ELF-1 (cell line): Measurements from ENCODE around the gene AHSA1.
A peak's percentile ranks its signal among the peaks of the same experiment; 100 is the strongest.

Experiments used
- DNase-seq: peaks from one replicate; pipeline ENCODE4 v3.0.0-alpha.2; 2016; ENCODE audit warnings: low read depth, low spot score

Gene AHSA1

GRCh38 chr14:77473921-77474320 lies 16.0 kb downstream of the AHSA1 start:
- no peak for DNase-seq

DNA sequence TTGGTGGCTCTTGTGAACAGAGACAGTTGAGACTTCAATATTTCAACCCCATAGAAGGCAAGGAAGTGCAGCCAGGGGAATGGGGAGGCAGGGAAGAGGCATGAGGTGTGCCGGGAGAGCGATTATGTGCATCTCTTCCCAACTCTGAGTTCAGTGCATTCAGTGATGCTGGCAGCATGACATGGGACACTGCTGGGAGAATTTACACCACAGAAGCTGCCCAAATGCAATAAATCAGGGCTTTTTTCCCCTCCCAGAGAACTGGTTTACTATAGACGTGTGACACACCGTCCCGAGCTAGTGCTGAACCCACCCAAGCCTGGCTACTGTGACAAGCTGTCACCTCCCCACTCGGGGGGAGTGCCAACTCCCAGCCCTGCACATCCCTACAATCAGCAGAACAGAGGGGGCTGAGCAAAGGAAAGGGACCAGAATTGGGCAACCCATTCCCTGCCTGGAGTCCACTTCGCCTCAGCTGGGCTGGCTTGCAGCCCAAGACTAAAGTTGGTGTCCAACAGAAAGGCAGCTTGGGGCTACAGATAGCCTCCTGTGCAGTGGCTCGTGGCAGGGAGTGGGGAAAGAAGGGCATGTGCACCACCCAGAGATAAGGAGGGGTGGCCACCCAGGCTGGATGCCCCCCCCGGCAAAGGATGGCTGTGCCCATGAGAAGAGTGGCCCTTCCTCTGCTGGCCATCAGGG lies 16.7 kb downstream of the AHSA1 start:
- DNase-seq: no peak

DNA sequence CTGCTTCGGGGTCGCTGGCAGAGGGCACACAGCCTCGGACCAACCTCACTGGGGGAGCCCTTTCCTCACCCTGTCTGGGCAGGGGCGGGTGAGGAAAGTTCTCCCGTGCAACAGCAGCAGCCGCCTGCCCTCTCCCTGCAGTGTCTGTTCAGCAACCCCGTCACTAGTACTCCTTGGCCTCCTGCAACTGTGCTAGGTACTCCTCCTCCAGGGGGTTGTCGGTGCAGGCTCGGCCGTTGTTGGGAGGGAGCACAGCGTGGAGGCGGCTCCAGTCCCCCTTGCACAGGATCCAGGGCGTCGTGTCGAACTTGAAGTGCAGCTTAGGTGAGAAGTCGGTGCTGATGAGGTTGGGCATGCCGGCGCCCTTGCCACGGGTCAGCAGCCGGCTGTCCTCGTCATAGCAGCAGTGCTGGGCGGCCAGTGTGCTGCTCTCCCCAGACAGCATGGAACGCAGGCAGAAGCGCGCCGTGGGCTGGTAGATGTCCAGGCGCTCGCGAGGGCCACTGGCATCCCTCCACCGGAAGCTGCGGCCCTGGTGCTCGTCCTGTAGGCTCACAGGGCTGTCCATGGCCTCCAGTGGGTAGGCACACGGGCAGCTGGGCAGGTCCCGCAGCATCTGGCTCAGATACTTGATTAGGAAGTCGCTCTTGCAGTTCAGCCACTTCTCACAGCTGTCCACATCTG lies 17.7 kb downstream of the AHSA1 start:
- no peak for DNase-seq

DNA sequence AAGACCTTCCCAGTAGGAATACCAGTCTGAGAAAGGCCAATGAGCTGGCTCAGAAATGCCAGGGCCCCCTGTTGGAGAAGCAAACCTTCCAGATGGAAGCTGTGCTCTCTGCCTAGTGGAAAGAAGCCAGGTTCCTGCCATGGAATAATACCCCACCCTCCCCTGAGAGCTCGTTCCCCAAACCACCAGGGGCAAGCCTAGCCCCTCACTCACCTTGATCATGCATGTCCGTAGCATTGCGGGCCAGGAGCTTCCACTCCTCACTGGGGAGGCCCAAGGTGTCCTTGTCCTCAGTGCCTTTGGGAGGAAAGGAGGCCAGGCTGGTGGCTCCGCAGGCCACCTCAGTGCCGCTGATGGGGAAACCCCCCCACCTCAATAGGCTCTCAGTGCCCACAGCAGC lies 20.1 kb downstream of the AHSA1 start:
- no peak for DNase-seq

DNA sequence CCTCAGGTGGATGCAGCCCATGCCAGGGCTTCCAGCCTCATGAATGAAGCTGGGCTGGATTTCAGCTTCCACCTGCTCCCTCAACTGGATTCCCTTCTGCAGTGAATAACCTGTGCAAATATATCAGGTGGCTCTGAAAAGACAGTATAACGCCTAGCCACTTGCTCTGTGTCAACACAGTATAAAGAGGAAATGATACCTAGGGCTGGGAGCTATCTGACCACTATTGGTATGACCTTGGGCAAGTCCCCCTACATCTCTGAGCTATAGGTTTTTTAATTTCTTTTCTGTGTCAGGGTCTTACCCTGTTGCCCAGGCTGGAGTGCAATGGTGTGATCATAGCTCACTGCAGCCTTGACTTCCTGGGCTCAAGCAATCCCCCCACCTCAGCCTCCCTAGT lies 20.9 kb downstream of the AHSA1 start:
- DNase-seq: no peak

- DNase-seq: peak; percentile 15
Observed at GRCh38 chr14:77482422-77482821, 24.5 kb downstream of the AHSA1 start.

DNA sequence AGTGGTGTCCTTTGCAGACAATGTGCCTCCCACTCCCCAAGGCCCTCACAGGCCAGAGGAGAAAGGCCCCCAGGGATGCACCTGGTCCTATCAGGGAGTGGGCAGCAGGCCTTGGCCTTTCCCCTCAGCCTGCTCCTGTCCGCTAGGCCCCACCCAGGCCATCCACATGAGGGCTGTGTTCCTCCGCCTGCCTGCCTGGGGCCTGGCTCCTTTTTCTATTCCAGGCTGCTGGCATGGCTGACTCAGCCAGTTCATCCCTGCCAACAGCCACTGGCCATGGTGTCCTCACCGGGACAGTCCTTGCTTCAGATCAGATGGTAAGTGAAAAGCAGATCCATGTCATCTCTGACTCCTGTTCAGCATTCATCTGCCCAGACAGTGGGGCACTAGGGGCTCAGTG lies 27.4 kb downstream of the AHSA1 start:
- no peak for DNase-seq

- DNase-seq: no peak
Observed at GRCh38 chr14:77485901-77486678, 28.2 kb downstream of the AHSA1 start.

- no peak for DNase-seq
Observed at GRCh38 chr14:77488558-77488957, 30.7 kb downstream of the AHSA1 start.

- DNase-seq: peak; percentile 66
Observed at GRCh38 chr14:77489041-77489440, 31.1 kb downstream of the AHSA1 start.

DNA sequence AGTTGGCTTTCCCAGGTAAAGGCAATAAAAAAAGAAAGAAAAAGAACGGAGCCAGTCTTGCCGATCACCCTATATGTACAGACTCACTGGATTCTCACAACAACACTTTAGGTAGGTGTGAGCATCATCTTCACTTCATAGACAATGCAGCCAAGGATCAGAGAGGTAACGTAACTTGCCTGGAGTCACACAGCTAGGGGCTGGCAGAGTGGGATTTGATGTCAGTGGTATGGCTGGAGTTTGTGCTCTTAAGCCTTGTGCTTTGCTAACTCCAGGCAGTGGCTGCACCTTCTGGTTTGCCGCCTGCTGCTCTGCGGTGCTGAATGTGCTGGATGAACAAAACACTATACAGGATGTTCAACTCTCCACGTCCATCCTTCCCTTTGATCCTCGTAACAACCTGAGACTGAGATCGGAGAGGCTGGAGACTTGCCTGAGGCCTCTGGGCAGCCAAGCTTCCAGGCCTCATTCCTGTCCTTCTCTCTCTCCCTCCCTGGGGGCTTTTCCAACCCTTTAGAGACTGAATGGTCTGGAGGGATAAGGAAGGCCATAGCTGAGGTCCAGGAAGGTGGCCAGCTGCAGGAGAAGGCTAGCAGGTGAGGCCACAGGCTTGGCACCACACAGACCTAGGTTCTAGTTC lies 32.6 kb downstream of the AHSA1 start:
- DNase-seq: peak; percentile 85

- peak; percentile 48 for DNase-seq
Observed at GRCh38 chr14:77491056-77491455, 33.2 kb downstream of the AHSA1 start.

DNA sequence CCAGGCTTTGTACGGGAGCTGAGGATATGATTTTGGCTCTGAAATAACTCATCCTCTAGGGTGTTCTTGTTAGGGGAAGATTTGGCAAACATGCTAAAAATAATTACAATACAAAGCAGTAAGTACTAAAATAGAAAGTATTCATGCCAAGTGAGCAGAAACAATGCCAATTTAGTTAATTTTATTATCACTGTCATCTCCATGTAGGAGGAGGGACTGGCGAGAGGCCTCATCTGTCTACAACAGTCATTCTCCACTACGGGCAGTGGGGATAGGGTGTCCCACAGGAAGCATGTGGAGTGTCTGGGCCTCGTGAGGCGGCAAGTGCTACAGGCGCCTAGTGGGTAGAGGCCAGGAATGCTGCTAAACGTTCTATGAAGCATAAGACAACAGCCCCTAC lies 37.4 kb downstream of the AHSA1 start:
- DNase-seq: no peak

DNA sequence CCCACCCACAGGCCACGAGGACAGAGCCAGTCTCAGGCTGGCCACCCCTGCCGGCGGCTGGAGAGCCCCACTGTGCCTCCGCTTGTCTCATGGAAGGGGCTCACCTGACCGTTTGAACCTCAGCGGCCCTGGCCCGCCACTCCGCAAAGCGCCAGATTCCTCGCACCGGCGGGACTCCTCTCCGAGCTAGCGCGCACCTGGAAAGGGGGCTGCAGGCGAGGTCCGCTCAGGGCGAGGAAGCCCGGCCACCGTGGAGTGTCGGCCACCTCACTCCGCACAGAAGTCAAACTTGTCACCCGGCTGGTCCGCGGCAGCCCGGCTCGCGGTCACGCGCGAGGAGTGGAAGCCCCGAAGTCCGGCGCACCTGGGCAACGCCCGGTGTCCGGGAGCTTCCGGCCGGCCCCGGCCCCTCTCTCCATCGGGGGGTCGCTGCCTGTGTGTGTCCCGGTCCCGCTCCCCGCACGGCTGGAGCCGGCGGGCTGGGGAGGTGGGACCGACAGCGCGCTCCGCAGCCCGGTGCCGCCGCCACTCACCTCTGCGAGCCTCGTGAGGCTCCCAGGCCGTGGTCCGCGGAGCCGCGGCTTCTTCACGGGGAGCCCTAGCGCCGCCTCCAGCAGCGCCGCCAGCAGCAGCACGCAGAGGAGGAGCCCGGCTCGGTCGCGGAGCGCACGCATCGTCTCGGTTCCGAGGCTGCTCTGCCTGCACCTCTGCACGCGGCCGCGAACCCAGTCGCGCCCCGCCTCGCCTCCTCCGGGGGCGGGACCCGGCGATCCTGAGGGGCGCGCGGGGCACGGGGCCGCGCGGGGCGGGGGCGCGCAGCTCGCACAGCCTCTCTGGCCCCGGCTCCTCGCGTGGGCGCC lies 40.5 kb downstream of the AHSA1 start, which contains the start of gene ISM2:
Gene ISM2 (minus strand): TSS at position 697 of the 860 bp plus-strand sequence. CDS start 23 bp downstream, at position 674.
- DNase-seq: peak; percentile 43

- DNase-seq: peak; percentile 72
Observed at GRCh38 chr14:77498984-77499527, 41.2 kb downstream of the AHSA1 start.

GRCh38 chr14:77502109-77502782 lies 44.4 kb downstream of the AHSA1 start:
- DNase-seq: no peak

GRCh38 chr14:77503138-77503537 lies 45.2 kb downstream of the AHSA1 start:
- DNase-seq: no peak

DNA sequence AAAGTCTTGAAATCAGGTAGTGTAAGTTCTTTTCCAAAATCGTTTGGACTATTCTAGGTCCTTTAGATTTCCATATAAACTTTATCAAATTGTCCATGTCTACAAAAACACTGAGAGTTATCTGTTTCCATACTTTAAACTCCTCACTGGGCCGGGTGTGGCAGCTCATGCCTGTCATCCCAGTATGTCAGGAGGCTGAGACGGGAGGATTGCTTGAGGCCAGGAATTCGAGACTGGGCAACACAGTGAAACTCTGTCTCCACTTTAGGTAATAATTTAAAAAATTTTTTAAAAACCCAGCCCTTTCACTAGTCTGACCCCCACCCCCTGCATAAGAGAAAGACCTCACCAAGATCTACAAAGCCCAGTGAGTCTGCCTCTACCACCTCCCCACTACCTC lies 47.1 kb downstream of the AHSA1 start:
- DNase-seq: no peak

DNA sequence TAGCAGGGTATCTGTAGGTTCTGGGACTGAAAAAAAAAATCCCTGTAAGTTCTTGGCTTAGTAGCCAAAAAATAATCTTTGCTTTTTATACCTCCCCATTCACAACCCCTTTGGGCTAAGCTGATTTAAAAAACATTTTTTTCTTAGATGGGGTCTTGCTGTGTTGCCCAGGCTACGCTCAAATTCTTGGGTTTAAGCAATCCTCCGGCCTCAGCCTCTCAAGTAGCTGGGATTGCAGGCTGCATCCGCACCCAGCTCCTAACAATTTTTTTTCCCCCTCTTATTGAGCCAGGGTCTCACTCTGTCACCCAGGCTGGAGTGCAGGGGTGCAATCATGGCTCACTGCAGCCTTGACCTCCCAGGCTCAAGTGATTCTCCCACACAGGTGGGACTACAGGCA lies 49.9 kb downstream of the AHSA1 start:
- DNase-seq: no peak

DNA sequence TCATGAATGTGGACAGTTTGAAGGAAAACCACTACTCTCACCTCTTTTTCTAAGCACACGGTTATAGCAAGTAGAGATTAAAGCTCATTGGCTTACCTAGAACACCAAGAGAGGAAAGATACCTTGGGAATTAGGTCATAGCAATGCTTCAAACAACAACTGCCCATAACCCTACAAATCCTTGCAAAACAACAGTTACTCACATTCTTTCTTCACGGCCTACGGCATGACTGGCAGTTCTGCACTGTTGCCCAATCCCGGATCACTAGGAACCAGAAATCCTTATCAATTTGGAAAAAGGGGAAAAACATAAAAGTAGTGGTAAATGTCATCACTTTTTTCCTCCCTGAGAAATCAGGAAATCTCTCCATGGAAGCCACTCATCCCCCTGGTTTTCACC lies 50.4 kb downstream of the AHSA1 start:
- peak; percentile 12 for DNase-seq
